COR-L47 (cell line): ENCODE measurements around the gene GAB1.

Experiments used
- DNase-seq: peaks from one replicate; lab custom pipeline; 2025; lab: John Stamatoyannopoulos, UW

Gene GAB1

GRCh38 chr4:143489106-143489505, 152.4 kb downstream of the GAB1 start:
- no peak for DNase-seq

- no peak for DNase-seq
These were observed 161.3 kb downstream of the GAB1 start for GRCh38 chr4:143498021-143498420.

- no peak for DNase-seq
These were observed 165.6 kb downstream of the GAB1 start for GRCh38 chr4:143502231-143502630.

DNA sequence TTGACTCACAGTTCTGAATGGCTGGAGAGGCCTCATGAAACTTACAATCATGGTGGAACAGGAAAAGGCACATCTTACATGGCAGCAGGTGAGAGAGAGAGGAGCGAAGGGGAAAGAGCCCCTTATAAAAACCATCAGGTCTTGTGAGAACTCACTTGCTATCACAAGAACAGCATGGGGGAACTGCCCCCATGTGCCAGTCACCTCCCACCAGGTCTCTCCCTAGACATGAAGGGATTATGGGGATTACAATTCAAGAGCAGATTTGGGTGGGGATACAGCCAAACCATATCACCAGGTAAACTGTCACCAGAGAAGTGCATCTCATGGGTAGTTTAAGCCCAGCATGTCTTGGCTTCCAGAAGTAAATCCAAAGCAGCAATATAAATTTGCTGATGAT, 169.4 kb downstream of the GAB1 start:
- DNase-seq, result no peak

DNA sequence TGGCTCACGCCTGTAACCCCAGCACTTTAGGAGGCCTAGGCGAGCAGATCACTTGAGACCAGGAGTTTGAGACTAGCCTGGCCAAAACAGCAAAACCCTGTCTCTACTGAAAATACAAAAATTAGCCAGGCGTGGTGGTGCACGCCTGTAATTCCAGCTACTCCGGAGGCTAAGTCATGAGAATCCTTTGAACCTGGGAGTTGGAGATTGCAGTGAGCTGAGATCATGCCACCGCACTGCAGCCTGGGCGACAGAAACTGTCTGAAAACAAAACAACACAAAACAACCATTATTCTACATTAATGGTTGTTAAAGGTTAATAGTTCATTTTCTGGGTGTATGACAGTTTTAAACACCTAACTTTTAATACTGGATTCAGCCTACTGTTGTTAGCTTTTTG, 175.2 kb downstream of the GAB1 start:
- no peak for DNase-seq

DNA sequence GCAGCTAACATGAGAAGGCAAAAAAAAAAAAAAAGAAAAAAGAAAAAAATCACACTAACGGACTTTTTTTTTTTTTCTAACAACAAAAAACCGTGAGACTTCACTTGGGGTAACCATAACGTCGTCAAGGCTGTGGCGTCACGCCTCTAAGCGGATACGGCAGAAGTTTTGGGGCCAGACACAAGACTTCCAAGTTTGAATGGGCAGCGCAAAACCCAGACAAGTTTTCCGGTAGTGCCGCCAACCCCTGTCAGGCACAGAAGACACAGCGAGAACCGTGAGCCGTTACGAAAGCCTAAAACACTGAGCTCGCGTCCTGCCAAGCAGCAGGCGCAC, 176.3 kb downstream of the GAB1 start:
- peak; percentile 44 for DNase-seq

- DNase-seq, result peak; percentile 95
These were observed 176.9 kb downstream of the GAB1 start, which contains the start of gene SMARCA5 for GRCh38 chr4:143513314-143514168. Gene SMARCA5 (plus strand): TSS chr4:143513702. CDS start chr4:143513925, 223 bp downstream.

DNA sequence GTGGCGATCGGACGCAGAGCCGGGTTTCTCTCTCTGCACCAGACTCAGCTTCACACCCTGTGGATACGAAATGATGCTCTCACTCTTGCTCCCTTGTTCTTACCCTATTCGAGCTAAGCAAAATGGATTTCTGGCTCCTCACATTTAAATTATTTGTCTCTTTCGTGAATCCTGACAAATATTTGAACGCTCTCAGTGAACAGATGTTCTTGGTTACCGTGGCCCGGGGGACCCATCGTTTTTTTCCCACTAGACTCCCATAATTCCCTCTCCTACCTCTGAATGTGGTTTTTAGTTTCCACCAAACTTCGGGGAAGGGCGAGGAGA, 177.5 kb downstream of the GAB1 start:
- no peak for DNase-seq

GRCh38 chr4:143514497-143514896, 177.8 kb downstream of the GAB1 start:
- peak; percentile 46 for DNase-seq

- DNase-seq, result no peak
These were observed 178.2 kb downstream of the GAB1 start for GRCh38 chr4:143514901-143515300.

DNA sequence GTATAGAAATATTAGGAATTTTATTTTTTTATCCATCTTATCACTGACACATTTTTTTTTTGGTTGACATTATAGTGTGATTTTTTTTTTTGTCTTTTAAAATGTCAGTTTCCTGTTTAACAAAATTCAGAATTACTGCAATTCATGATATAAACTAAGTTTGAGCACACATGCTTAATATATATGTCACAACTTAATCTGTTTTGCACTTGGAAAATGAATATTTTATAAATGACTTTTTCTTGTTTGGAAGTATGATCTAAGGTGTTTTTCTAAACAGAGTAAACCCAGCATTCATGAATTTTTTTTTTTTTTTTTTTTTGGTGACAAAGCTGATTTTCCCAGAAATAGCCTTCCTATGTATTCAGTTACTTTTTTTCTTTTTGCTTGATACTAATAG, 179.2 kb downstream of the GAB1 start:
- no peak for DNase-seq

DNA sequence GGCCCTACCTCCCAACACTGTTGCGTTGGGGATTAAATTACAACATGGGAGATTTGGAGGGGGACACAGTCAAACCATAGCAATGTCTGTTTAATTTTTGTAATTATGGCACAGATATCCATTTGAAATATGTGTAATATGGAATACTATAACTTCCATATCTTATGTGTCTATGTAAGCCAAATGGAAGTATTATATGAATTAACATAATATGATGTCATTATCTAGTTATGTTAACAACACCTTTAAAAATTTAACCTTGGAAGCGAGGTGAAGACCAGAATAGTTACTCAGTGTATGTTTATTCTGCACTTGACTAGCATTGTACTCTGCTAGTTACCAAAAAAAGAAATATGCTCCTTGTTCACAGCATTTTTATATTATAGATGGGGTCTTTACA, 181.1 kb downstream of the GAB1 start:
- no peak for DNase-seq
